ENCODE measurements around the gene KCNA2.

The KCNA2 gene

GRCh38 chr1:110570901-110571300 is 35.3 kb downstream of the KCNA2 start:
- no peak overlapping the region for H3K4me3 Mint-ChIP-seq
- H3K9me3 Mint-ChIP-seq: no peaks in the 10 kb centered on the region
- no peak overlapping the region for H3K27ac Mint-ChIP-seq (ENCODE audit: low read depth)
- ATAC-seq (replicated peaks; ENCODE audit: extremely low read depth, poor library complexity, severe bottlenecking): no peak
- peaks cover 39% of the 10 kb centered on the region for H3K27me3 Mint-ChIP-seq
- no peaks in the 10 kb centered on the region for H3K4me1 Mint-ChIP-seq
- H3K36me3 Mint-ChIP-seq (ENCODE audit: insufficient read depth): no peaks in the 10 kb centered on the region
- no peak for DNase-seq (ENCODE audit: low spot score in 2 of 2)

- H3K36me3 Mint-ChIP-seq (ENCODE audit: insufficient read depth): no peaks in the 10 kb centered on the region
- no peak overlapping the region for H3K4me3 Mint-ChIP-seq
- H3K27me3 Mint-ChIP-seq: peaks cover 45% of the 10 kb centered on the region
- ATAC-seq (replicated peaks; ENCODE audit: extremely low read depth, poor library complexity, severe bottlenecking) (no peak), DNase-seq (ENCODE audit: low spot score in 2 of 2) (no peak)
- no peaks in the 10 kb centered on the region for H3K4me1 Mint-ChIP-seq
- no peaks in the 10 kb centered on the region for H3K9me3 Mint-ChIP-seq
- H3K27ac Mint-ChIP-seq (ENCODE audit: low read depth): no peak overlapping the region
Observed at GRCh38 chr1:110570307-110570706, 35.9 kb downstream of the KCNA2 start.

GRCh38 chr1:110566836-110567235 is 39.3 kb downstream of the KCNA2 start:
- Mint-ChIP-seq H3K27me3 (peaks cover 72% of the 10 kb centered on the region), H3K36me3 (ENCODE audit: insufficient read depth) (no peaks in the 10 kb centered on the region), H3K27ac (ENCODE audit: low read depth) (no peak overlapping the region), H3K4me3 (no peak overlapping the region), H3K4me1 (no peaks in the 10 kb centered on the region), H3K9me3 (no peaks in the 10 kb centered on the region)
- DNase-seq (ENCODE audit: low spot score in 2 of 2) (no peak), ATAC-seq (replicated peaks; ENCODE audit: extremely low read depth, poor library complexity, severe bottlenecking) (no peak)

- H3K27me3 Mint-ChIP-seq: peaks cover 59% of the 10 kb centered on the region
- H3K9me3 Mint-ChIP-seq: no peaks in the 10 kb centered on the region
- DNase-seq (ENCODE audit: low spot score in 2 of 2) (no peak), ATAC-seq (replicated peaks; ENCODE audit: extremely low read depth, poor library complexity, severe bottlenecking) (no peak)
- no peaks in the 10 kb centered on the region for H3K36me3 Mint-ChIP-seq (ENCODE audit: insufficient read depth)
- no peak overlapping the region for H3K4me3 Mint-ChIP-seq
- no peak overlapping the region for H3K27ac Mint-ChIP-seq (ENCODE audit: low read depth)
- no peaks in the 10 kb centered on the region for H3K4me1 Mint-ChIP-seq
Observed at GRCh38 chr1:110565565-110565964, 40.6 kb downstream of the KCNA2 start.

DNA sequence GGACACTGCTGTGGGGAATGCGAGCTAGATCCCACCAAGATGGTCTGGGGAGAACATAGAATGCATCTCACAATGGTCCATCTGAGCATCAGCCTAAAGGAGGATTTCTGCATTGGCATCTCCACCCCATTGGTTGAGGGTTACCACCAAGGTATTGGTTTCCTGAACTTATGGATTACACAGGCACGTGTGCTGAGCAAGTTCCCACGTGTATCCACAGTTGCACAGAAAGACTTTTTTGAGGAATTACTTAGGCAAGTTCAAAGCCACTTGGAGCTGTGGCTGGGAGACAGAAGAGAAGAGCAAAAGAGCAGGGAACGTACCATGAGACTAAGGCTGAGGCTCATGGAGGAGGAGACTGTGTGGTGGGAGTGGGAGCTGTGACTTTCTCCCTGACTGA is 43.1 kb downstream of the KCNA2 start:
- no peak for DNase-seq (ENCODE audit: low spot score in 2 of 2)
- H3K4me3 Mint-ChIP-seq: no peak overlapping the region
- H3K36me3 Mint-ChIP-seq (ENCODE audit: insufficient read depth): no peaks in the 10 kb centered on the region
- no peaks in the 10 kb centered on the region for H3K9me3 Mint-ChIP-seq
- no peak for ATAC-seq (replicated peaks; ENCODE audit: extremely low read depth, poor library complexity, severe bottlenecking)
- peaks cover 63% of the 10 kb centered on the region for H3K27me3 Mint-ChIP-seq
- H3K27ac Mint-ChIP-seq (ENCODE audit: low read depth): no peak overlapping the region
- no peaks in the 10 kb centered on the region for H3K4me1 Mint-ChIP-seq

- H3K4me1 Mint-ChIP-seq: no peaks in the 10 kb centered on the region
- DNase-seq (ENCODE audit: low spot score in 2 of 2) (no peak), ATAC-seq (replicated peaks; ENCODE audit: extremely low read depth, poor library complexity, severe bottlenecking) (no peak)
- no peaks in the 10 kb centered on the region for H3K36me3 Mint-ChIP-seq (ENCODE audit: insufficient read depth)
- H3K4me3 Mint-ChIP-seq: no peak overlapping the region
- no peak overlapping the region for H3K27ac Mint-ChIP-seq (ENCODE audit: low read depth)
- H3K27me3 Mint-ChIP-seq: peaks cover 69% of the 10 kb centered on the region
- H3K9me3 Mint-ChIP-seq: no peaks in the 10 kb centered on the region
Observed at GRCh38 chr1:110561596-110561995, 44.6 kb downstream of the KCNA2 start.

DNA sequence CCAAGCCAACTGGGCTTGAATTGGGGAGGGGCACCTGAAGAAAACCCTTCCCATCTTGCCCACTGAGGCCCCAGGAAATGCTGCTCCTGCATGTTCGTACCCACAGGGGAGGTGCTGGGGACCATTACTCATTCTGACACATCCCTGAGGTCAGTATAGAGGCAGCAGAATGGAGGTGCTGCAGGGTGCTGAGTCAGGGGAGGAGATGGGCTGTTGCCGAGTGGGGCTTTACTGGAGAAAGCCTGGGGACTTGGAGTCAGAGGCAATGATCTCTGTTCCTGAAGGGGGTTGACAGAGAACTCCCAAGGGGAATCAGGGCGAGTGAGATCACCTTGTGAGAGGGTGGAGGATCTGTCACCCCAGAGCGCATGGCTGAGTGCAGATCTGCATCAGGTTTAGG is 47.0 kb downstream of the KCNA2 start:
- DNase-seq (ENCODE audit: low spot score in 2 of 2) (no peak), ATAC-seq (replicated peaks; ENCODE audit: extremely low read depth, poor library complexity, severe bottlenecking) (no peak)
- Mint-ChIP-seq H3K27ac (ENCODE audit: low read depth) (no peak overlapping the region), H3K36me3 (ENCODE audit: insufficient read depth) (no peaks in the 10 kb centered on the region), H3K4me3 (no peak overlapping the region), H3K4me1 (no peaks in the 10 kb centered on the region), H3K9me3 (no peaks in the 10 kb centered on the region), H3K27me3 (peaks cover 58% of the 10 kb centered on the region)

- H3K4me3 Mint-ChIP-seq: no peak overlapping the region
- H3K4me1 Mint-ChIP-seq: no peaks in the 10 kb centered on the region
- H3K9me3 Mint-ChIP-seq: no peaks in the 10 kb centered on the region
- H3K27ac Mint-ChIP-seq (ENCODE audit: low read depth): no peak overlapping the region
- ATAC-seq (replicated peaks; ENCODE audit: extremely low read depth, poor library complexity, severe bottlenecking): no peak
- no peak for DNase-seq (ENCODE audit: low spot score in 2 of 2)
- H3K27me3 Mint-ChIP-seq: peaks cover 52% of the 10 kb centered on the region
- no peaks in the 10 kb centered on the region for H3K36me3 Mint-ChIP-seq (ENCODE audit: insufficient read depth)
Observed at GRCh38 chr1:110557481-110557880, 48.7 kb downstream of the KCNA2 start.

- Mint-ChIP-seq H3K4me3 (no peak overlapping the region), H3K9me3 (no peaks in the 10 kb centered on the region), H3K27me3 (peaks cover 60% of the 10 kb centered on the region), H3K4me1 (no peaks in the 10 kb centered on the region), H3K27ac (ENCODE audit: low read depth) (no peak overlapping the region), H3K36me3 (ENCODE audit: insufficient read depth) (no peaks in the 10 kb centered on the region)
- DNase-seq (ENCODE audit: low spot score in 2 of 2): no peak
- ATAC-seq (replicated peaks; ENCODE audit: extremely low read depth, poor library complexity, severe bottlenecking): no peak
Observed at GRCh38 chr1:110556471-110556807, 49.7 kb downstream of the KCNA2 start.

DNA sequence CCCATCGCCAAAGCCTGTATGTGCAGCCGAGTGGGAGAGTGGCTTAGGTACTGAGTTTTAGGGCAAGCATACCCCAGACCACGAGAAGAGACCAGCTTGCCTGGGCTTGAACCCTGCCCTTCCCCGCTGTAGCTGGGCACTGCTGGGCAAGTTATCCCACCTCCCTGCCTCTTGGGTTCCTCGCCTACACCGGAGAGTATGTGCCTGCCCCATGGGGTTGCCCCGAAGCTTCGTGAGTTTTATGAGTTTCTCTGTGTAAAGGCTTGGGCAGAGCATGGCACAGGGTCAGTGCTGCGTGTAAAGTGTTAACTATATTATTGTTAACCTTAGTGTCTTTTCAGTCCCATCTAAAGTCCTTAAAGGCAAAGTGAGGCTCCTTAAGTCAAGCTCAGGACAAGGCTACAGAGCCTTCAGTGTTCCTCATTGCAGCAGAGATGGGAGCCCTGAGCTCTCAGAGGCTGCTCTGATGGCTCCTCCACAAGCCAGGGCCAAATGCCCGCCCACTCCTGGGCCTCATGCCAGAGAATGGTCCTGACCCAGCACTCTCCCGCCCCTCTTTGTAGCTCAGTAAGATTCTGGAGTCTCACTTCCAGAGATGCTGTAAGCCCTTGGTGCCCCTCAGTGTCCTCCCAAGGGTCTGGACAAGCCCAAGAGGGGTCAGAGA is 50.2 kb downstream of the KCNA2 start:
- Mint-ChIP-seq H3K36me3 (ENCODE audit: insufficient read depth) (no peaks in the 10 kb centered on the region), H3K9me3 (no peaks in the 10 kb centered on the region), H3K4me1 (no peaks in the 10 kb centered on the region), H3K4me3 (no peak overlapping the region), H3K27ac (ENCODE audit: low read depth) (no peak overlapping the region), H3K27me3 (peaks cover 64% of the 10 kb centered on the region)
- DNase-seq (ENCODE audit: low spot score in 2 of 2) (no peak), ATAC-seq (replicated peaks; ENCODE audit: extremely low read depth, poor library complexity, severe bottlenecking) (no peak)

GRCh38 chr1:110554871-110555801 is 51.0 kb downstream of the KCNA2 start:
- Mint-ChIP-seq H3K4me3 (no peak overlapping the region), H3K27ac (ENCODE audit: low read depth) (no peak overlapping the region), H3K4me1 (no peaks in the 10 kb centered on the region), H3K36me3 (ENCODE audit: insufficient read depth) (no peaks in the 10 kb centered on the region), H3K27me3 (peaks cover 71% of the 10 kb centered on the region), H3K9me3 (no peaks in the 10 kb centered on the region)
- ATAC-seq (replicated peaks; ENCODE audit: extremely low read depth, poor library complexity, severe bottlenecking): peak; percentile 49
- DNase-seq (ENCODE audit: low spot score in 2 of 2): peak; percentile 28 to 31

DNA sequence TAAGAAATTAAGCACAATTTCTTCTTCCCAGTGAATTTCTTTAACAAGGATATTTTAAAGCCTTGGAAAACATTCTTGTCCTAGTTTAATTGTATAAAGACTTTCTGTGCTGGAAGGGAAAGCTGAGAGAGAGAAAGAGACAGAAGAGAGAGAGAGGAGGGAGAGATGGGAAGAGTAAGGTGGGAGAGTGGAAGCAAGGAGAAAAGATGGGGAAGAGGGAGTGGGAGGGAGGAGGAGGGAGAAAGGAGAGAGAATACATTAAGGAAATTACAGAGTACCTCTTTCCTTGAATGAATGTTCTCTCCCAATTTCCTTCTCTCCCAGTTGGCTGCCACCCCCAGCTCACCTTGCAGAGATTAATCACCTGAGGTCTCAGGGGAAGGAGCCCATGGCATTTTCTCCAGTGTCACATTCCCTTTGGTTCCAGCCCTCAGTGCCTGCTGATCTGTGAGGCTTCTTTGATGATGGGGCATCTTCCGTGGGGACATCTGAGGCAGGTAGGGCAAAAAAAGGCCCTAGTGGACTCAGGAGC is 54.8 kb downstream of the KCNA2 start:
- Mint-ChIP-seq H3K9me3 (no peaks in the 10 kb centered on the region), H3K27me3 (peaks cover 54% of the 10 kb centered on the region), H3K4me1 (no peaks in the 10 kb centered on the region), H3K4me3 (no peak overlapping the region), H3K36me3 (ENCODE audit: insufficient read depth) (no peaks in the 10 kb centered on the region), H3K27ac (ENCODE audit: low read depth) (no peak overlapping the region)
- DNase-seq (ENCODE audit: low spot score in 2 of 2): no peak
- ATAC-seq (replicated peaks; ENCODE audit: extremely low read depth, poor library complexity, severe bottlenecking): no peak

DNA sequence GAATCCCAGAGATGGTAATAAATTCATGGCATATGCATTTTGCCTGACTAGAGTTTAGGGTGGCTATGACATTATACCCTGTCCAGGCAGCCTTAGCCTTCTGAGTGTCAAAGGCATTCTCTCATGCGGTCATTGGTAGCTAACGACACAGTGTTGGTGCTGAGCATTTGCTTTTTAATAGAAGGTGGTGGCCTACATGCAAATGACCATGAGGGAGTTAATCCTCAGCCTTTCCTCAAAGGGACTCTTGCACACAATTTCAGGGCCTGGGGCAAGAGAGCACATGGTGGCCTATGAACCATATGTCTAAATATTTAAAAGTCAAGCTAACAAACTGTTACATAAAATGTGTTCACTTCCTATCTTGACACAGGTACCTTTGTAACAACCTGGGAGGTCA is 56.3 kb downstream of the KCNA2 start:
- Mint-ChIP-seq H3K4me3 (no peak overlapping the region), H3K4me1 (no peaks in the 10 kb centered on the region), H3K27me3 (peaks cover 66% of the 10 kb centered on the region), H3K36me3 (ENCODE audit: insufficient read depth) (no peaks in the 10 kb centered on the region), H3K27ac (ENCODE audit: low read depth) (no peak overlapping the region), H3K9me3 (no peaks in the 10 kb centered on the region)
- ATAC-seq (replicated peaks; ENCODE audit: extremely low read depth, poor library complexity, severe bottlenecking) (no peak), DNase-seq (ENCODE audit: low spot score in 2 of 2) (no peak)
